Gastroesophageal sphincter (tissue), 3 donors: ENCODE results near the gene WDR38.

Experiments
- POLR2AphosphoS5 ChIP-seq: sonication (generic); formaldehyde crosslinking; IDR thresholded peaks from one replicate; pipeline ENCODE4 v1.6.1; 2017; ENCODE audit warnings: antibody characterized with exemption
- TF ChIP-seq, protein P1 (sequence below), 4 experiments: fragments of 200-600 bp in 2 of 4; fragments of 450-650 bp in 2 of 4; sonication (generic) in 1 of 4; IDR thresholded peaks; one replicate each; pipeline ENCODE4 v1.5.1; 2017 to 2019; ENCODE audit warnings: antibody characterized with exemption in 4 of 4, mild to moderate bottlenecking in 2 of 4, moderate library complexity in 2 of 4

GRCh38 chr9:124887832-124888231 is 34.6 kb downstream of the WDR38 start:
- TF ChIP-seq, protein P1, sequence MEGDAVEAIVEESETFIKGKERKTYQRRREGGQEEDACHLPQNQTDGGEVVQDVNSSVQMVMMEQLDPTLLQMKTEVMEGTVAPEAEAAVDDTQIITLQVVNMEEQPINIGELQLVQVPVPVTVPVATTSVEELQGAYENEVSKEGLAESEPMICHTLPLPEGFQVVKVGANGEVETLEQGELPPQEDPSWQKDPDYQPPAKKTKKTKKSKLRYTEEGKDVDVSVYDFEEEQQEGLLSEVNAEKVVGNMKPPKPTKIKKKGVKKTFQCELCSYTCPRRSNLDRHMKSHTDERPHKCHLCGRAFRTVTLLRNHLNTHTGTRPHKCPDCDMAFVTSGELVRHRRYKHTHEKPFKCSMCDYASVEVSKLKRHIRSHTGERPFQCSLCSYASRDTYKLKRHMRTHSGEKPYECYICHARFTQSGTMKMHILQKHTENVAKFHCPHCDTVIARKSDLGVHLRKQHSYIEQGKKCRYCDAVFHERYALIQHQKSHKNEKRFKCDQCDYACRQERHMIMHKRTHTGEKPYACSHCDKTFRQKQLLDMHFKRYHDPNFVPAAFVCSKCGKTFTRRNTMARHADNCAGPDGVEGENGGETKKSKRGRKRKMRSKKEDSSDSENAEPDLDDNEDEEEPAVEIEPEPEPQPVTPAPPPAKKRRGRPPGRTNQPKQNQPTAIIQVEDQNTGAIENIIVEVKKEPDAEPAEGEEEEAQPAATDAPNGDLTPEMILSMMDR (IDR thresholded peaks at IDR 0.05) = no peak
- TF ChIP-seq POLR2AphosphoS5 = no peak
